HCT116 (cell line): ENCODE results near the gene TNN. TPM values are rescaled to one million over a fixed set of nuclear protein-coding genes. Genes with fewer than 3 reads are reported as not detected.

Experiments
- ATAC-seq: fragments of 200-7000 bp; cut with Tn5 transposase; 2 replicates; pipeline ENCODE4 v1.9.1; 2020; ENCODE audit warnings: mild to moderate bottlenecking, moderate library complexity
- BruUV-seq: library from RNA; stranded (reverse); fragments of 400-500 nt; replicated peaks from 2 replicates; lab custom pipeline; 2021; lab: Mats Ljungman, UMichigan
- CTCF ChIA-PET: fragments of 300-600 bp; sonication (Branson Sonifier 250); formaldehyde crosslinking; loops from one replicate; lab custom pipeline; 2021; ENCODE audit warnings: antibody characterized with exemption; lab: Charles Lee
- POLR2A ChIA-PET: fragments of 300-600, 350-600 bp; sonication (Branson Sonifier 250); formaldehyde crosslinking; loops from one replicate; lab custom pipeline; 2021; ENCODE audit warnings: antibody characterized with exemption; lab: Charles Lee
- RAD21 ChIA-PET, 2 experiments: fragments of 300-600 bp; sonication (Branson Sonifier 250); formaldehyde crosslinking; loops; one replicate each; lab custom pipeline; 2023; ENCODE audit warnings: low total read pairs in 2 of 2; ENCODE audit not compliant: uncharacterized antibody in 2 of 2, unreplicated experiment in 2 of 2, low non-redundant PET in 1 of 2; lab: Charles Lee
- DNase-seq: peaks from one replicate; pipeline ENCODE4 v3.0.0-alpha.2; 2010; ENCODE audit warnings: low read depth, low spot score
- H2AFZ ChIP-seq: fragments of 200-600 bp; shearing (Covaris generic), sonication (generic); 2 replicates; pipeline ENCODE4 v1.6.1; 2017; ENCODE audit warnings: low read depth, mixed run types, mixed read lengths, antibody characterized with exemption, low read length; ENCODE audit not compliant: poor library complexity, severe bottlenecking
- H3K27ac ChIP-seq: 2 replicates; pipeline ENCODE4 v1.5.1; 2012; ENCODE audit warnings: low read depth, low read length
- H3K27me3 ChIP-seq: fragments of 200-600 bp; sonication (generic); 2 replicates; pipeline ENCODE4 v1.6.1; 2016; ENCODE audit warnings: mixed run types, low read length, mixed read lengths; ENCODE audit not compliant: insufficient read depth
- H3K36me3 ChIP-seq, 2 experiments: fragments of 200-500 bp in 1 of 2; fragments of 200-600 bp in 1 of 2; sonication (Bioruptor generic) in 1 of 2; sonication (generic) in 1 of 2; 2 replicates each; pipeline versions ENCODE4 v1.5.1 to v1.6.1; 2014 to 2016; ENCODE audit warnings: low read length in 2 of 2, inconsistent platforms in 1 of 2, mixed read lengths in 1 of 2, mixed run types in 1 of 2; ENCODE audit not compliant: insufficient read depth in 2 of 2, control insufficient read depth in 1 of 2
- H3K4me1 ChIP-seq, 2 experiments: fragments of 200-600 bp in 1 of 2; sonication (generic) in 1 of 2; 2 replicates each; pipeline versions ENCODE4 v1.5.1 to v1.6.1; 2012 to 2017; ENCODE audit warnings: low read length in 2 of 2, inconsistent platforms in 1 of 2, mild to moderate bottlenecking in 1 of 2, mixed read lengths in 1 of 2, mixed run types in 1 of 2, moderate library complexity in 1 of 2; ENCODE audit not compliant: insufficient read depth in 2 of 2, control insufficient read depth in 1 of 2
- H3K4me2 ChIP-seq: fragments of 200-600 bp; sonication (generic); 2 replicates; pipeline ENCODE4 v1.6.1; 2017; ENCODE audit warnings: mixed run types, low read length, mixed read lengths
- H3K4me3 ChIP-seq, 2 experiments: fragments of 200-600 bp in 1 of 2; sonication (generic) in 1 of 2; replicated peaks in 1 of 2; 2 replicates each; pipeline ENCODE4 v1.5.1; 2011 to 2016; ENCODE audit warnings: low read length in 2 of 2, control low read depth in 1 of 2, low read depth in 1 of 2, mild to moderate bottlenecking in 1 of 2, mixed read lengths in 1 of 2, mixed run types in 1 of 2
- H3K79me2 ChIP-seq: fragments of 200-600 bp; sonication (generic); 2 replicates; pipeline ENCODE4 v1.6.1; 2017; ENCODE audit warnings: mild to moderate bottlenecking, mixed run types, low read length, moderate library complexity, mixed read lengths; ENCODE audit not compliant: insufficient read depth
- H3K9ac ChIP-seq: fragments of 200-600 bp; sonication (generic); 2 replicates; pipeline ENCODE4 v1.6.1; 2016; ENCODE audit warnings: low read length, mixed read lengths
- H3K9me2 ChIP-seq: fragments of 200-600 bp; sonication (generic), shearing (Covaris generic); 2 replicates; pipeline ENCODE4 v1.6.1; 2017; ENCODE audit warnings: mixed run types, mild to moderate bottlenecking, moderate library complexity; ENCODE audit not compliant: insufficient read depth
- H3K9me3 ChIP-seq, 2 experiments: fragments of 200-500 bp in 1 of 2; fragments of 200-600 bp in 1 of 2; sonication (Bioruptor generic) in 1 of 2; sonication (generic) in 1 of 2; 2 replicates each; pipeline ENCODE4 v1.6.1; 2014 to 2017; ENCODE audit warnings: low read length in 2 of 2, mixed read lengths in 2 of 2, inconsistent platforms in 1 of 2, low read depth in 1 of 2, mild to moderate bottlenecking in 1 of 2, mixed run types in 1 of 2, moderate library complexity in 1 of 2; ENCODE audit not compliant: control insufficient read depth in 1 of 2, insufficient read depth in 1 of 2
- H4K20me1 ChIP-seq: fragments of 200-600 bp; sonication (generic), shearing (Covaris generic); 2 replicates; pipeline ENCODE4 v1.6.1; 2017; ENCODE audit warnings: mixed run types, mild to moderate bottlenecking, moderate library complexity; ENCODE audit not compliant: insufficient read depth
- CBX3 ChIP-seq: IDR thresholded peaks from 2 replicates; pipeline ENCODE4 v1.6.1; 2012; ENCODE audit warnings: low read depth
- CEBPB ChIP-seq: IDR thresholded peaks from 2 replicates; pipeline ENCODE4 v1.6.1; 2012; ENCODE audit warnings: low read depth
- EGR1 ChIP-seq: IDR thresholded peaks from 2 replicates; pipeline ENCODE4 v1.6.1; 2012; ENCODE audit warnings: low read depth
- ELF1 ChIP-seq: IDR thresholded peaks from 2 replicates; pipeline ENCODE4 v1.6.1; 2012; ENCODE audit warnings: low read depth, borderline replicate concordance
- EZH2 ChIP-seq: fragments of 200-600 bp; sonication (generic); IDR thresholded peaks from 2 replicates; pipeline ENCODE4 v1.6.1; 2017; ENCODE audit warnings: antibody characterized with exemption, mixed run types
- EZH2phosphoT487 ChIP-seq: fragments of 200-600 bp; IDR thresholded peaks from 2 replicates; pipeline ENCODE4 v1.6.1; 2018; ENCODE audit warnings: antibody characterized with exemption, borderline replicate concordance
- FOSL1 ChIP-seq: IDR thresholded peaks from 2 replicates; pipeline ENCODE4 v1.6.1; 2012; ENCODE audit warnings: low read depth
- JUND ChIP-seq: IDR thresholded peaks from 2 replicates; pipeline ENCODE4 v1.6.1; 2012
- POLR2A ChIP-seq: IDR thresholded peaks from 2 replicates; pipeline ENCODE4 v1.7.0; 2011; ENCODE audit warnings: borderline replicate concordance; ENCODE audit not compliant: insufficient read depth, insufficient read length; ENCODE audit errors: extremely low read depth
- POLR2AphosphoS5 ChIP-seq: IDR thresholded peaks from 2 replicates; pipeline ENCODE4 v1.6.1; 2011; ENCODE audit warnings: mild to moderate bottlenecking, low read depth, low read length, moderate library complexity
- RAD21 ChIP-seq: IDR thresholded peaks from 2 replicates; pipeline ENCODE4 v1.6.1; 2012; ENCODE audit warnings: low read depth, mild to moderate bottlenecking
- SIN3A ChIP-seq: IDR thresholded peaks from 2 replicates; pipeline ENCODE4 v1.6.1; 2012; ENCODE audit warnings: low read depth
- SP1 ChIP-seq: IDR thresholded peaks from 2 replicates; pipeline ENCODE4 v1.6.1; 2012; ENCODE audit warnings: low read depth
- SRF ChIP-seq: IDR thresholded peaks from 2 replicates; pipeline ENCODE4 v1.6.1; 2012; ENCODE audit warnings: low read depth
- TCF7L2 ChIP-seq: IDR thresholded peaks from 2 replicates; pipeline ENCODE4 v1.7.0; 2011; ENCODE audit warnings: borderline replicate concordance, inconsistent platforms; ENCODE audit not compliant: insufficient read depth, insufficient read length; ENCODE audit errors: extremely low read depth
- YY1 ChIP-seq: IDR thresholded peaks from 2 replicates; pipeline ENCODE4 v1.6.1; 2011; ENCODE audit warnings: low read length, low read depth, moderate library complexity, mild to moderate bottlenecking; ENCODE audit not compliant: insufficient replicate concordance; ENCODE audit errors: extremely low read depth
- ZBTB33 ChIP-seq: IDR thresholded peaks from 2 replicates; pipeline ENCODE4 v1.6.1; 2011; ENCODE audit warnings: mild to moderate bottlenecking, low read length, moderate library complexity; ENCODE audit not compliant: insufficient replicate concordance; ENCODE audit errors: extremely low read depth
- ZNF274 ChIP-seq: fragments of 200-500 bp; sonication (Bioruptor generic); IDR thresholded peaks from 2 replicates; pipeline ENCODE4 v1.6.1; 2014; ENCODE audit warnings: mild to moderate bottlenecking, low read depth, low read length, inconsistent platforms
- intact Hi-C: fragments of 100-400 bp; cut with micrococcal nuclease; formaldehyde crosslinking; loops from 2 replicates; pipeline ENCODE4 v1.10.0; 2022
- total RNA-seq: library from RNA; stranded (reverse); gene quantifications from one replicate; pipeline ENCODE4 v1.2.1, GENCODE V29; 2021; ENCODE audit not compliant: unreplicated experiment
- TF ChIP-seq, protein P1 (sequence below), 3 experiments: fragments of 200-600 bp in 1 of 3; sonication (generic) in 1 of 3; IDR thresholded peaks in 2 of 3; conservative IDR thresholded peaks in 1 of 3; 2 replicates each; pipeline ENCODE4 v1.5.1; 2012 to 2017; ENCODE audit warnings: low read depth in 2 of 3, low read length in 2 of 3, antibody characterized with exemption in 1 of 3, borderline replicate concordance in 1 of 3, control low read depth in 1 of 3, mild to moderate bottlenecking in 1 of 3, mixed read lengths in 1 of 3, mixed run types in 1 of 3, moderate library complexity in 1 of 3; ENCODE audit not compliant: insufficient read depth in 1 of 3
- TF ChIP-seq, protein P2 (sequence below): IDR thresholded peaks from 2 replicates; pipeline ENCODE4 v1.6.1; 2012; ENCODE audit warnings: low read depth

The TNN gene
- total RNA-seq, 1 experiment from 2014 or later = not detected

GRCh38 chr1:175126347-175126746, 58.7 kb downstream of the TNN start:
- RAD21 ChIA-PET = no interaction called here
- Histone ChIP-seq H3K27ac (no peak overlapping the region), H3K4me2 (no peak overlapping the region), H3K79me2 (no peaks in the 10 kb centered on the region), H3K4me3 (no peak overlapping the region), H4K20me1 (no peaks in the 10 kb centered on the region), H2AFZ (no peak overlapping the region), H3K9ac (no peak overlapping the region), H3K27me3 (no peaks in the 10 kb centered on the region), H3K4me1 (no peaks in the 10 kb centered on the region), H3K36me3 (no peaks in the 10 kb centered on the region), H3K9me3 (no peaks in the 10 kb centered on the region), H3K9me2 (no peaks in the 10 kb centered on the region)
- intact Hi-C loops = no loop called here
- BruUV-seq = no TSS peak
- TF ChIP-seq, protein P1, sequence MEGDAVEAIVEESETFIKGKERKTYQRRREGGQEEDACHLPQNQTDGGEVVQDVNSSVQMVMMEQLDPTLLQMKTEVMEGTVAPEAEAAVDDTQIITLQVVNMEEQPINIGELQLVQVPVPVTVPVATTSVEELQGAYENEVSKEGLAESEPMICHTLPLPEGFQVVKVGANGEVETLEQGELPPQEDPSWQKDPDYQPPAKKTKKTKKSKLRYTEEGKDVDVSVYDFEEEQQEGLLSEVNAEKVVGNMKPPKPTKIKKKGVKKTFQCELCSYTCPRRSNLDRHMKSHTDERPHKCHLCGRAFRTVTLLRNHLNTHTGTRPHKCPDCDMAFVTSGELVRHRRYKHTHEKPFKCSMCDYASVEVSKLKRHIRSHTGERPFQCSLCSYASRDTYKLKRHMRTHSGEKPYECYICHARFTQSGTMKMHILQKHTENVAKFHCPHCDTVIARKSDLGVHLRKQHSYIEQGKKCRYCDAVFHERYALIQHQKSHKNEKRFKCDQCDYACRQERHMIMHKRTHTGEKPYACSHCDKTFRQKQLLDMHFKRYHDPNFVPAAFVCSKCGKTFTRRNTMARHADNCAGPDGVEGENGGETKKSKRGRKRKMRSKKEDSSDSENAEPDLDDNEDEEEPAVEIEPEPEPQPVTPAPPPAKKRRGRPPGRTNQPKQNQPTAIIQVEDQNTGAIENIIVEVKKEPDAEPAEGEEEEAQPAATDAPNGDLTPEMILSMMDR (IDR thresholded peaks at IDR 0.05 in 2 of 3, conservative IDR thresholded peaks at IDR 0.05 in 1 of 3; ENCODE audit: borderline replicate concordance in 1 of 3, insufficient read depth in 1 of 3, low read depth in 2 of 3, low read length in 2 of 3) = no peak
- TF ChIP-seq SIN3A = no peak
- TF ChIP-seq TCF7L2 = no peak
- TF ChIP-seq POLR2A = no peak
- no peak for TF ChIP-seq ZBTB33
- no peak for TF ChIP-seq EGR1
- TF ChIP-seq JUND = no peak
- no peak for TF ChIP-seq EZH2phosphoT487
- TF ChIP-seq YY1 = no peak
- TF ChIP-seq ZNF274 = no peak
- TF ChIP-seq EZH2 = no peak
- no peak for TF ChIP-seq RAD21
- no peak for TF ChIP-seq CBX3
- no peak for TF ChIP-seq ELF1
- TF ChIP-seq SP1 = no peak
- TF ChIP-seq CEBPB = no peak
- TF ChIP-seq FOSL1 = no peak
- TF ChIP-seq, protein P2, sequence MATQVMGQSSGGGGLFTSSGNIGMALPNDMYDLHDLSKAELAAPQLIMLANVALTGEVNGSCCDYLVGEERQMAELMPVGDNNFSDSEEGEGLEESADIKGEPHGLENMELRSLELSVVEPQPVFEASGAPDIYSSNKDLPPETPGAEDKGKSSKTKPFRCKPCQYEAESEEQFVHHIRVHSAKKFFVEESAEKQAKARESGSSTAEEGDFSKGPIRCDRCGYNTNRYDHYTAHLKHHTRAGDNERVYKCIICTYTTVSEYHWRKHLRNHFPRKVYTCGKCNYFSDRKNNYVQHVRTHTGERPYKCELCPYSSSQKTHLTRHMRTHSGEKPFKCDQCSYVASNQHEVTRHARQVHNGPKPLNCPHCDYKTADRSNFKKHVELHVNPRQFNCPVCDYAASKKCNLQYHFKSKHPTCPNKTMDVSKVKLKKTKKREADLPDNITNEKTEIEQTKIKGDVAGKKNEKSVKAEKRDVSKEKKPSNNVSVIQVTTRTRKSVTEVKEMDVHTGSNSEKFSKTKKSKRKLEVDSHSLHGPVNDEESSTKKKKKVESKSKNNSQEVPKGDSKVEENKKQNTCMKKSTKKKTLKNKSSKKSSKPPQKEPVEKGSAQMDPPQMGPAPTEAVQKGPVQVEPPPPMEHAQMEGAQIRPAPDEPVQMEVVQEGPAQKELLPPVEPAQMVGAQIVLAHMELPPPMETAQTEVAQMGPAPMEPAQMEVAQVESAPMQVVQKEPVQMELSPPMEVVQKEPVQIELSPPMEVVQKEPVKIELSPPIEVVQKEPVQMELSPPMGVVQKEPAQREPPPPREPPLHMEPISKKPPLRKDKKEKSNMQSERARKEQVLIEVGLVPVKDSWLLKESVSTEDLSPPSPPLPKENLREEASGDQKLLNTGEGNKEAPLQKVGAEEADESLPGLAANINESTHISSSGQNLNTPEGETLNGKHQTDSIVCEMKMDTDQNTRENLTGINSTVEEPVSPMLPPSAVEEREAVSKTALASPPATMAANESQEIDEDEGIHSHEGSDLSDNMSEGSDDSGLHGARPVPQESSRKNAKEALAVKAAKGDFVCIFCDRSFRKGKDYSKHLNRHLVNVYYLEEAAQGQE = no peak
- TF ChIP-seq POLR2AphosphoS5 = no peak
- no peak for TF ChIP-seq SRF
- DNase-seq (no peak), ATAC-seq (no peak)
- POLR2A ChIA-PET = no interaction called here
- CTCF ChIA-PET = interaction anchor here (1.1 to 2.6 kb wide), 3 partner anchors 20 to 97 kb away, joined by 3 to 38 read pairs (median 30); no protein-coding TSS in a partner anchor
